Nephron progenitor cell (in vitro differentiated cells): ENCODE data around the gene TFDP1.

ENCODE experiments used
- DNase-seq: peaks from one replicate; pipeline ENCODE4 v3.0.0; 2021
- H3K27ac Mint-ChIP-seq: 2 replicates; pipeline ENCODE4 v1.8.0; 2021; ENCODE audit warnings: mild to moderate bottlenecking, moderate library complexity, mixed read lengths
- H3K27me3 Mint-ChIP-seq: 2 replicates; pipeline ENCODE4 v1.8.0; 2021; ENCODE audit warnings: mild to moderate bottlenecking, low read depth, mixed read lengths; ENCODE audit not compliant: poor library complexity
- H3K36me3 Mint-ChIP-seq: 2 replicates; pipeline ENCODE4 v1.8.0; 2021; ENCODE audit warnings: low read depth, mixed read lengths
- H3K4me1 Mint-ChIP-seq: 2 replicates; pipeline ENCODE4 v1.8.0; 2021; ENCODE audit warnings: mixed read lengths
- H3K4me3 Mint-ChIP-seq: 2 replicates; pipeline ENCODE4 v1.8.0; 2021; ENCODE audit warnings: mild to moderate bottlenecking, moderate library complexity, mixed read lengths
- H3K9me3 Mint-ChIP-seq: 2 replicates; pipeline ENCODE4 v1.8.0; 2021; ENCODE audit warnings: mild to moderate bottlenecking, moderate library complexity, mixed read lengths
- CTCF ChIP-seq: fragments of 200-600 bp; sonication (generic); IDR thresholded peaks from 2 replicates; pipeline ENCODE4 v1.5.0; 2021; ENCODE audit warnings: antibody characterized with exemption

Gene TFDP1

GRCh38 chr13:113638806-113639205 lies 54.3 kb downstream of the TFDP1 start:
- Mint-ChIP-seq H3K4me1 (no peaks in the 10 kb centered on the region), H3K27ac (no peak overlapping the region), H3K9me3 (peaks cover 45% of the 10 kb centered on the region), H3K36me3 (peaks cover 93% of the 10 kb centered on the region), H3K4me3 (no peak overlapping the region), H3K27me3 (peaks cover 4% of the 10 kb centered on the region)
- TF ChIP-seq CTCF: no peak
- no peak for DNase-seq

GRCh38 chr13:113639616-113640262 lies 55.2 kb downstream of the TFDP1 start:
- H3K9me3 Mint-ChIP-seq: peaks cover 54% of the 10 kb centered on the region
- H3K36me3 Mint-ChIP-seq: peaks cover 92% of the 10 kb centered on the region
- peak overlapping the region; percentile 25 for H3K27ac Mint-ChIP-seq
- H3K4me1 Mint-ChIP-seq: no peaks in the 10 kb centered on the region
- TF ChIP-seq CTCF: no peak
- DNase-seq: no peak
- no peak overlapping the region for H3K4me3 Mint-ChIP-seq
- H3K27me3 Mint-ChIP-seq: peaks cover 4% of the 10 kb centered on the region

- Mint-ChIP-seq H3K27ac (no peak overlapping the region), H3K27me3 (peaks cover 4% of the 10 kb centered on the region), H3K36me3 (peaks cover 96% of the 10 kb centered on the region), H3K9me3 (peaks cover 67% of the 10 kb centered on the region), H3K4me3 (no peak overlapping the region), H3K4me1 (no peaks in the 10 kb centered on the region)
- no peak for TF ChIP-seq CTCF
- DNase-seq: no peak
Measured at GRCh38 chr13:113641426-113641825, 56.9 kb downstream of the TFDP1 start.

GRCh38 chr13:113642563-113642962 lies 58.0 kb downstream of the TFDP1 start:
- Mint-ChIP-seq H3K4me3 (no peak overlapping the region), H3K27ac (no peak overlapping the region), H3K36me3 (peaks cover 89% of the 10 kb centered on the region), H3K4me1 (no peaks in the 10 kb centered on the region), H3K9me3 (peaks cover 70% of the 10 kb centered on the region), H3K27me3 (peaks cover 4% of the 10 kb centered on the region)
- TF ChIP-seq CTCF: no peak
- no peak for DNase-seq

- Mint-ChIP-seq H3K27me3 (peaks cover 4% of the 10 kb centered on the region), H3K36me3 (peaks cover 90% of the 10 kb centered on the region), H3K4me1 (no peaks in the 10 kb centered on the region), H3K27ac (no peak overlapping the region), H3K9me3 (peaks cover 70% of the 10 kb centered on the region), H3K4me3 (no peak overlapping the region)
- no peak for DNase-seq
- TF ChIP-seq CTCF: no peak
Measured at GRCh38 chr13:113643593-113643992, 59.0 kb downstream of the TFDP1 start.

- Mint-ChIP-seq H3K4me3 (no peak overlapping the region), H3K27me3 (peaks cover 6% of the 10 kb centered on the region), H3K9me3 (peaks cover 63% of the 10 kb centered on the region), H3K36me3 (peaks cover 90% of the 10 kb centered on the region), H3K27ac (no peak overlapping the region), H3K4me1 (no peaks in the 10 kb centered on the region)
- no peak for DNase-seq
- TF ChIP-seq CTCF: no peak
Measured at GRCh38 chr13:113644800-113645199, 60.2 kb downstream of the TFDP1 start.
